NB4 (cell line): ENCODE measurements around the gene LRRC4.

Experiments used
- CTCF ChIP-seq: IDR thresholded peaks from one replicate; pipeline ENCODE4 v1.5.1; 2012; ENCODE audit warnings: low read depth, low read length
- POLR2A ChIP-seq: IDR thresholded peaks from 2 replicates; pipeline ENCODE4 v1.6.1; 2011; ENCODE audit warnings: mild to moderate bottlenecking; ENCODE audit not compliant: insufficient read length; ENCODE audit errors: extremely low read depth

- no peak for TF ChIP-seq POLR2A
- TF ChIP-seq CTCF, result peak; percentile 79
These were observed 4.5 kb upstream of the LRRC4 start for GRCh38 chr7:128035712-128036111.
